SK-N-SH (cell line): ENCODE results near the gene VWA3B. TPM values are rescaled to one million over a fixed set of nuclear protein-coding genes. Genes with fewer than 3 reads are reported as not detected.

Source experiments
- CTCF ChIA-PET: fragments of 300-600, 350-600 bp; formaldehyde crosslinking; extraction: SDS; loops from one replicate; lab custom pipeline; 2021; lab: Yijun Ruan, JAX
- POLR2A ChIA-PET: fragments of 350-600 bp; sonication (Branson Sonifier 250); formaldehyde crosslinking; extraction: SDS; loops from one replicate; lab custom pipeline; 2020; ENCODE audit warnings: antibody characterized with exemption, inconsistent platforms; lab: Yijun Ruan, JAX
- DNase-seq: peaks from one replicate; pipeline ENCODE4 v3.0.0; 2012
- H2AFZ ChIP-seq: fragments of 200-600 bp; sonication (generic); 2 replicates; pipeline ENCODE4 v1.8.1; 2016; ENCODE audit warnings: antibody characterized with exemption, mild to moderate bottlenecking, low read depth
- H3F3A ChIP-seq: fragments of 200-600 bp; sonication (generic); replicated peaks from 2 replicates; pipeline ENCODE3; 2016; ENCODE audit warnings: antibody characterized with exemption, mild to moderate bottlenecking; ENCODE audit not compliant: insufficient read depth
- H3K27ac ChIP-seq, 2 experiments: fragments of 200-500 bp in 1 of 2; fragments of 200-600 bp in 1 of 2; sonication (Bioruptor generic) in 1 of 2; sonication (generic), shearing (Covaris generic) in 1 of 2; 2 replicates each; pipeline versions ENCODE4 v1.5.1 to v1.6.1; 2014 to 2016; ENCODE audit warnings: low read depth in 2 of 2, inconsistent platforms in 1 of 2, low read length in 1 of 2, mild to moderate bottlenecking in 1 of 2, mixed read lengths in 1 of 2
- H3K27me3 ChIP-seq: fragments of 200-600 bp; sonication (generic), shearing (Covaris generic); 2 replicates; pipeline ENCODE4 v1.6.1; 2016; ENCODE audit warnings: mixed run types; ENCODE audit not compliant: insufficient read depth
- H3K36me3 ChIP-seq, 2 experiments: fragments of 200-500 bp in 1 of 2; fragments of 200-600 bp in 1 of 2; sonication (Bioruptor generic) in 1 of 2; sonication (generic) in 1 of 2; replicated peaks in 1 of 2; 2 replicates each; pipeline versions ENCODE3 to v1.5.1; 2014 to 2016; ENCODE audit warnings: low read length in 1 of 2, mild to moderate bottlenecking in 1 of 2; ENCODE audit not compliant: insufficient read depth in 2 of 2, control insufficient read depth in 1 of 2
- H3K4me1 ChIP-seq, 2 experiments: fragments of 200-500 bp in 1 of 2; fragments of 200-600 bp in 1 of 2; sonication (Bioruptor generic) in 1 of 2; sonication (generic), shearing (Covaris generic) in 1 of 2; 2 replicates each; pipeline versions ENCODE4 v1.5.1 to v1.6.1; 2014 to 2016; ENCODE audit warnings: low read depth in 1 of 2, low read length in 1 of 2, mixed run types in 1 of 2; ENCODE audit not compliant: insufficient read depth in 2 of 2, control insufficient read depth in 1 of 2
- H3K4me2 ChIP-seq: fragments of 200-600 bp; sonication (generic), shearing (Covaris generic); 2 replicates; pipeline ENCODE4 v1.6.1; 2017; ENCODE audit warnings: mixed run types
- H3K4me3 ChIP-seq, 2 experiments: fragments of 200-500 bp in 1 of 2; fragments of 200-600 bp in 1 of 2; sonication (Bioruptor generic) in 1 of 2; sonication (generic), shearing (Covaris generic) in 1 of 2; 2 replicates each; pipeline versions ENCODE4 v1.5.1 to v1.8.1; 2014 to 2016; ENCODE audit warnings: low read depth in 2 of 2, inconsistent platforms in 1 of 2, low read length in 1 of 2, mild to moderate bottlenecking in 1 of 2, mixed read lengths in 1 of 2, moderate library complexity in 1 of 2
- H3K79me2 ChIP-seq: fragments of 200-600 bp; sonication (generic); 2 replicates; pipeline ENCODE4 v1.8.1; 2017; ENCODE audit warnings: mild to moderate bottlenecking; ENCODE audit not compliant: insufficient read depth
- H3K9ac ChIP-seq: fragments of 200-600 bp; sonication (generic); 2 replicates; pipeline ENCODE4 v1.6.1; 2017; ENCODE audit warnings: mixed run types
- H3K9me2 ChIP-seq: fragments of 200-600 bp; sonication (generic); 2 replicates; pipeline ENCODE4 v1.6.1; 2017; ENCODE audit warnings: mixed run types
- H3K9me3 ChIP-seq: fragments of 200-600 bp; sonication (generic); 2 replicates; pipeline ENCODE4 v1.6.1; 2017; ENCODE audit warnings: mixed run types, mild to moderate bottlenecking, moderate library complexity
- H4K20me1 ChIP-seq: fragments of 200-600 bp; sonication (generic); 2 replicates; pipeline ENCODE4 v1.6.1; 2017; ENCODE audit warnings: mild to moderate bottlenecking, mixed run types; ENCODE audit not compliant: insufficient read depth
- CHD2 ChIP-seq: fragments of 150-350 bp; IDR thresholded peaks from 2 replicates; pipeline ENCODE4 v1.6.1; 2018; ENCODE audit warnings: low read length; ENCODE audit not compliant: partially characterized antibody
- CTCF ChIP-seq: fragments of 200-600 bp; sonication (generic); IDR thresholded peaks from 2 replicates; pipeline ENCODE4 v1.6.1; 2017; ENCODE audit warnings: antibody characterized with exemption, mild to moderate bottlenecking, moderate library complexity
- EZH2phosphoT487 ChIP-seq: fragments of 200-600 bp; sonication (generic); IDR thresholded peaks from 2 replicates; pipeline ENCODE4 v1.6.1; 2017; ENCODE audit warnings: low read depth, mixed run types, mild to moderate bottlenecking, antibody characterized with exemption, moderate library complexity, borderline replicate concordance
- FOSL2 ChIP-seq: IDR thresholded peaks from 2 replicates; pipeline ENCODE4 v1.4.0; 2012; ENCODE audit warnings: low read depth, mild to moderate bottlenecking, moderate library complexity, borderline replicate concordance
- FOXJ3 ChIP-seq: sonication (generic); formaldehyde crosslinking; IDR thresholded peaks from 2 replicates; pipeline ENCODE4 v1.5.1; 2020; ENCODE audit warnings: mild to moderate bottlenecking, missing genetic modification reagents
- GABPA ChIP-seq: IDR thresholded peaks from 2 replicates; pipeline ENCODE4 v1.4.0; 2012; ENCODE audit warnings: low read depth, mild to moderate bottlenecking
- GATA2 ChIP-seq: sonication (generic); formaldehyde crosslinking; IDR thresholded peaks from 2 replicates; pipeline ENCODE4 v1.5.0; 2020; ENCODE audit warnings: mild to moderate bottlenecking, missing genetic modification reagents
- MEF2A ChIP-seq: IDR thresholded peaks from 2 replicates; pipeline ENCODE4 v1.4.0; 2012; ENCODE audit warnings: low read depth, borderline replicate concordance
- MXI1 ChIP-seq: IDR thresholded peaks from 2 replicates; pipeline ENCODE4 v1.6.1; 2012; ENCODE audit warnings: mild to moderate bottlenecking, low read depth, low read length, improper control_type of control experiment
- POLR2AphosphoS5 ChIP-seq: IDR thresholded peaks from 2 replicates; pipeline ENCODE4 v1.6.1; 2012; ENCODE audit warnings: low read depth, low read length
- RAD21 ChIP-seq: IDR thresholded peaks from 2 replicates; pipeline ENCODE4 v1.6.1; 2012; ENCODE audit warnings: mild to moderate bottlenecking, low read length
- REST ChIP-seq: IDR thresholded peaks from 2 replicates; pipeline ENCODE4 v1.6.1; 2012; ENCODE audit warnings: mild to moderate bottlenecking, low read depth, low read length, moderate library complexity
- RFX5 ChIP-seq: IDR thresholded peaks from 2 replicates; pipeline ENCODE4 v1.6.1; 2012; ENCODE audit warnings: mild to moderate bottlenecking, improper control_type of control experiment, low read length
- RXRA ChIP-seq: IDR thresholded peaks from 2 replicates; pipeline ENCODE4 v1.4.0; 2012; ENCODE audit warnings: low read depth, mild to moderate bottlenecking, borderline replicate concordance
- SIN3A ChIP-seq: IDR thresholded peaks from 2 replicates; pipeline ENCODE4 v1.6.1; 2012; ENCODE audit warnings: low read depth, mild to moderate bottlenecking, low read length, moderate library complexity, borderline replicate concordance
- TAF1 ChIP-seq: IDR thresholded peaks from 2 replicates; pipeline ENCODE4 v1.6.1; 2012; ENCODE audit warnings: low read depth, mild to moderate bottlenecking, low read length, moderate library complexity, borderline replicate concordance
- TCF12 ChIP-seq: IDR thresholded peaks from 2 replicates; pipeline ENCODE4 v1.4.0; 2012
- TEAD4 ChIP-seq: IDR thresholded peaks from 2 replicates; pipeline ENCODE4 v1.4.0; 2012; ENCODE audit warnings: mild to moderate bottlenecking, borderline replicate concordance; ENCODE audit not compliant: insufficient read depth
- YY1 ChIP-seq: IDR thresholded peaks from 2 replicates; pipeline ENCODE4 v1.4.0; 2012; ENCODE audit warnings: low read depth, mild to moderate bottlenecking
- WGBS: methylation state at CpG from one replicate; pipeline ENCODE4 v1.1.6; 2017; ENCODE audit warnings: low lambda C conversion rate; 5-methylcytosine and 5-hydroxymethylcytosine counted together
- polyA plus RNA-seq, 3 experiments: library from polyadenylated mRNA; depleted of rRNA; stranded (reverse); fragments of >200 nt; gene quantifications; 2 replicates each; pipeline ENCODE4 v1.2.3, GENCODE V29; 2012
- TF ChIP-seq, protein P1 (sequence below): IDR thresholded peaks from 2 replicates; pipeline ENCODE4 v1.4.0; 2012; ENCODE audit warnings: low read depth
- TF ChIP-seq, protein P2 (sequence below): fragments of 150-350 bp; IDR thresholded peaks from 2 replicates; pipeline ENCODE4 v1.6.1; 2017; ENCODE audit warnings: antibody characterized with exemption, low read length, low read depth, borderline replicate concordance

VWA3B gene
- polyA plus RNA-seq, 1 of the 3 experiments (the other 2 are of a cell fraction): not detected

GRCh38 chr2:98177286-98177685 is 90.3 kb downstream of the VWA3B start:
- Histone ChIP-seq H3K27ac (no peak overlapping the region), H3K9ac (no peak overlapping the region), H3K9me2 (no peaks in the 10 kb centered on the region; the same call in 1 of the 2 replicates), H3K4me2 (no peak overlapping the region), H3K9me3 (no peaks in the 10 kb centered on the region), H3K4me1 (no peaks in the 10 kb centered on the region), H4K20me1 (no peaks in the 10 kb centered on the region), H3K4me3 (no peak overlapping the region), H3F3A (no peaks in the 10 kb centered on the region), H3K27me3 (peaks cover 17% of the 10 kb centered on the region; the same call in 1 of the 2 replicates), H2AFZ (no peak overlapping the region), H3K36me3 (no peaks in the 10 kb centered on the region), H3K79me2 (no peaks in the 10 kb centered on the region)
- no peak for TF ChIP-seq RXRA
- TF ChIP-seq MEF2A: no peak
- no peak for TF ChIP-seq REST
- TF ChIP-seq TAF1: no peak
- no peak for TF ChIP-seq GATA2 (CRISPR knock-in tag)
- TF ChIP-seq GABPA: no peak
- TF ChIP-seq YY1: no peak
- no peak for TF ChIP-seq FOSL2
- no peak for TF ChIP-seq POLR2AphosphoS5
- no peak for TF ChIP-seq CHD2
- ChIA-PET CTCF (no interaction called here), POLR2A (no interaction called here)
- DNase-seq: no peak
- 4% methylated on average over 2 of the region's 2 CpGs for WGBS

- no peak overlapping the region for H3K9ac ChIP-seq
- no peak for DNase-seq
- H3F3A ChIP-seq: no peaks in the 10 kb centered on the region
- no peaks in the 10 kb centered on the region for H4K20me1 ChIP-seq
- no peaks in the 10 kb centered on the region for H3K4me1 ChIP-seq
- ChIA-PET POLR2A (no interaction called here), CTCF (interaction anchor here (1.4 kb wide), 1 partner anchor 91 kb away, joined by 3 read pairs; no protein-coding TSS in a partner anchor)
- H3K9me3 ChIP-seq: no peaks in the 10 kb centered on the region
- no peak overlapping the region for H3K27ac ChIP-seq
- H3K27me3 ChIP-seq: peaks cover 17% of the 10 kb centered on the region; the same call in 1 of the 2 replicates
- no peak overlapping the region for H2AFZ ChIP-seq
- H3K36me3 ChIP-seq: no peaks in the 10 kb centered on the region
- TF ChIP-seq, protein P1, sequence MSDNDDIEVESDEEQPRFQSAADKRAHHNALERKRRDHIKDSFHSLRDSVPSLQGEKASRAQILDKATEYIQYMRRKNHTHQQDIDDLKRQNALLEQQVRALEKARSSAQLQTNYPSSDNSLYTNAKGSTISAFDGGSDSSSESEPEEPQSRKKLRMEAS: no peak
- TF ChIP-seq FOXJ3: no peak
- TF ChIP-seq RFX5: no peak
- TF ChIP-seq FOSL2: no peak
- TF ChIP-seq EZH2phosphoT487: no peak
- no peak for TF ChIP-seq CTCF
- no peak for TF ChIP-seq YY1
- no peak for TF ChIP-seq SIN3A
- TF ChIP-seq MXI1: no peak
- no peak for TF ChIP-seq MEF2A
- TF ChIP-seq RAD21: no peak
- TF ChIP-seq, protein P2, sequence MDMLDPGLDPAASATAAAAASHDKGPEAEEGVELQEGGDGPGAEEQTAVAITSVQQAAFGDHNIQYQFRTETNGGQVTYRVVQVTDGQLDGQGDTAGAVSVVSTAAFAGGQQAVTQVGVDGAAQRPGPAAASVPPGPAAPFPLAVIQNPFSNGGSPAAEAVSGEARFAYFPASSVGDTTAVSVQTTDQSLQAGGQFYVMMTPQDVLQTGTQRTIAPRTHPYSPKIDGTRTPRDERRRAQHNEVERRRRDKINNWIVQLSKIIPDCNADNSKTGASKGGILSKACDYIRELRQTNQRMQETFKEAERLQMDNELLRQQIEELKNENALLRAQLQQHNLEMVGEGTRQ: no peak
- TF ChIP-seq GATA2 (CRISPR knock-in tag): no peak
- TF ChIP-seq RXRA: no peak
- TF ChIP-seq TCF12: no peak
- no peak for TF ChIP-seq TEAD4
- TF ChIP-seq, all 33 proteins: peak for 0
- H3K4me3 ChIP-seq: no peak overlapping the region
- WGBS: 35% methylated on average over 6 of the region's 6 CpGs
- no peaks in the 10 kb centered on the region; the same call in 1 of the 2 replicates for H3K9me2 ChIP-seq
- no peaks in the 10 kb centered on the region for H3K79me2 ChIP-seq
- no peak overlapping the region for H3K4me2 ChIP-seq
Observed at GRCh38 chr2:98177986-98178385, 91.0 kb downstream of the VWA3B start.
